ENCODE results near the gene TMEM184A. TPM values are rescaled to one million over a fixed set of nuclear protein-coding genes. Genes with fewer than 3 reads are reported as not detected.
A peak's percentile ranks its signal among the peaks of the same experiment; 100 is the strongest.

Gene TMEM184A
- total and polyA plus RNA-seq, 2 of the 13 experiments (the other 11 are each of a cell fraction or from before 2014, with no cell fraction given) = 9.5 to 20.4 TPM

GRCh38 chr7:1536743-1537534 lies 19.1 kb downstream of the TMEM184A start (continued):
- TF ChIP-seq FOXC1 (CRISPR knock-in tag; IDR thresholded peaks at IDR 0.05; ENCODE audit: borderline replicate concordance) = peak; percentile 75; the same call in 1 of the 2 replicates
- TF ChIP-seq XBP1 (CRISPR knock-in tag; IDR thresholded peaks at IDR 0.05) = no peak
- no peak; the same call in 1 of the 2 replicates for TF ChIP-seq ARNTL (CRISPR knock-in tag; IDR thresholded peaks at IDR 0.05)
- no peak for TF ChIP-seq ATRX (CRISPR knock-in tag; IDR thresholded peaks at IDR 0.05; ENCODE audit: borderline replicate concordance)
- TF ChIP-seq HOXA5 (CRISPR knock-in tag; IDR thresholded peaks at IDR 0.05) = peak; percentile 34; the same call in 1 of the 2 replicates
- no peak for TF ChIP-seq NKX3-1 (CRISPR knock-in tag; IDR thresholded peaks at IDR 0.05)
- TF ChIP-seq ZNF234 (CRISPR knock-in tag; conservative IDR thresholded peaks at IDR 0.05) = no peak
- TF ChIP-seq PPARG (CRISPR knock-in tag; conservative IDR thresholded peaks at IDR 0.05) = no peak
- TF ChIP-seq ZNF615 (CRISPR knock-in tag; IDR thresholded peaks at IDR 0.05; ENCODE audit: borderline replicate concordance) = no peak
- no peak for TF ChIP-seq MEIS2 (CRISPR knock-in tag; IDR thresholded peaks at IDR 0.05)
- peak; percentile 70; the same call in 1 of the 2 replicates for TF ChIP-seq DMAP1 (CRISPR knock-in tag; IDR thresholded peaks at IDR 0.05)
- TF ChIP-seq ZNF709 (CRISPR knock-in tag; IDR thresholded peaks at IDR 0.05) = no peak
- no peak for TF ChIP-seq ZNF260 (CRISPR knock-in tag; IDR thresholded peaks at IDR 0.05; ENCODE audit: borderline replicate concordance, low read depth)
- TF ChIP-seq ATF7 (IDR thresholded peaks at IDR 0.05) = peak; percentile 53
- TF ChIP-seq ATF7 (CRISPR knock-in tag; IDR thresholded peaks at IDR 0.05) = peak; percentile 94
- peak; percentile 72 for TF ChIP-seq ZNF839 (CRISPR knock-in tag; IDR thresholded peaks at IDR 0.05; ENCODE audit: borderline replicate concordance)
- no peak for TF ChIP-seq RARG (CRISPR knock-in tag; IDR thresholded peaks at IDR 0.05; ENCODE audit: low read depth)
- no peak for TF ChIP-seq ATF6 (CRISPR knock-in tag; conservative IDR thresholded peaks at IDR 0.05)
- TF ChIP-seq POLR2G (IDR thresholded peaks at IDR 0.05; ENCODE audit: low read depth, low read length) = peak; percentile 55
- no peak for TF ChIP-seq POLR2AphosphoS5 (IDR thresholded peaks at IDR 0.05; ENCODE audit: low read depth, low read length)
- TF ChIP-seq MIER3 (CRISPR knock-in tag; IDR thresholded peaks at IDR 0.05; ENCODE audit: borderline replicate concordance) = peak; percentile 61; the same call in 1 of the 2 replicates
- no peak for TF ChIP-seq ZNF766 (CRISPR knock-in tag; IDR thresholded peaks at IDR 0.05; ENCODE audit: borderline replicate concordance)
- TF ChIP-seq UBTF (CRISPR knock-in tag; IDR thresholded peaks at IDR 0.05) = peak; percentile 84
- TF ChIP-seq ETS1 (CRISPR knock-in tag; IDR thresholded peaks at IDR 0.05) = no peak
- no peak for TF ChIP-seq HNRNPUL1 (IDR thresholded peaks at IDR 0.05; ENCODE audit: low read depth, low read length)
- peak; percentile 81 for TF ChIP-seq IRF2 (CRISPR knock-in tag; IDR thresholded peaks at IDR 0.05)

All from HepG2 (cell line).